Activated T-cell treated with anti-CD3 and anti-CD28 coated beads, Interleukin-2, amount 50 U/mL, for 48 hours (primary cell): ENCODE data around the gene LRRC30.

Source experiments
- DNase-seq, 2 experiments: peaks; one replicate each; pipeline ENCODE4 v3.0.0-alpha.2; 2020

The LRRC30 gene

GRCh38 chr18:7242926-7243325, 12.0 kb downstream of the LRRC30 start:
- no peak for DNase-seq

GRCh38 chr18:7248877-7249276, 18.0 kb downstream of the LRRC30 start:
- DNase-seq: no peak

- DNase-seq: no peak
These were observed 23.3 kb downstream of the LRRC30 start for GRCh38 chr18:7254163-7254562.

GRCh38 chr18:7255054-7255453, 24.2 kb downstream of the LRRC30 start:
- DNase-seq: no peak

- no peak for DNase-seq
These were observed 24.8 kb downstream of the LRRC30 start for GRCh38 chr18:7255643-7256042.

GRCh38 chr18:7256618-7257425, 25.9 kb downstream of the LRRC30 start:
- DNase-seq: no peak

- DNase-seq: no peak
These were observed 26.5 kb downstream of the LRRC30 start for GRCh38 chr18:7257426-7257740.

GRCh38 chr18:7259475-7259874, 28.6 kb downstream of the LRRC30 start:
- DNase-seq: no peak

- no peak for DNase-seq
These were observed 30.3 kb downstream of the LRRC30 start for GRCh38 chr18:7261199-7261598.

- DNase-seq: no peak
These were observed 37.1 kb downstream of the LRRC30 start for GRCh38 chr18:7267973-7268372.

GRCh38 chr18:7269942-7270341, 39.1 kb downstream of the LRRC30 start:
- DNase-seq: no peak

- DNase-seq: no peak
These were observed 41.6 kb downstream of the LRRC30 start for GRCh38 chr18:7272311-7273049.

- DNase-seq: no peak
These were observed 42.5 kb downstream of the LRRC30 start for GRCh38 chr18:7273301-7273921.

GRCh38 chr18:7281579-7281978, 50.7 kb downstream of the LRRC30 start:
- DNase-seq: no peak
